T-helper 2 cell treated with Interferon-gamma antibody and Interleukin-4, amounts not matched to agents 5 μg/mL and 100 μg/mL, for 36 hours (primary cell): ENCODE data around the gene DGKH.
"Not testable (repeated sequence)": the region's sequence is repeated elsewhere in the genome, so short reads cannot be mapped to it uniquely, and the experiment has no call there.

ENCODE experiments used
- DNase-seq: peaks from one replicate; pipeline ENCODE4 v3.0.0; 2021; ENCODE audit warnings: low spot score
- H3K27ac Mint-ChIP-seq: one replicate; pipeline ENCODE4 v1.8.0; 2021; ENCODE audit warnings: mild to moderate bottlenecking, mixed read lengths
- H3K27me3 Mint-ChIP-seq: one replicate; pipeline ENCODE4 v1.8.0; 2021; ENCODE audit warnings: low read depth, mixed read lengths
- H3K36me3 Mint-ChIP-seq: one replicate; pipeline ENCODE4 v1.8.0; 2021; ENCODE audit warnings: low read depth, mixed read lengths
- H3K4me1 Mint-ChIP-seq: one replicate; pipeline ENCODE4 v1.8.0; 2021; ENCODE audit warnings: low read depth, mixed read lengths
- H3K4me3 Mint-ChIP-seq: one replicate; pipeline ENCODE4 v1.8.0; 2022; ENCODE audit warnings: mild to moderate bottlenecking, moderate library complexity, mixed read lengths
- H3K9me3 Mint-ChIP-seq: one replicate; pipeline ENCODE4 v1.8.0; 2021; ENCODE audit warnings: mixed read lengths

Gene DGKH

GRCh38 chr13:42155251-42155650 lies 106.8 kb downstream of the DGKH start:
- Mint-ChIP-seq H3K4me1 (peaks cover 3% of the 10 kb centered on the region), H3K9me3 (peaks cover 4% of the 10 kb centered on the region), H3K36me3 (peaks cover 24% of the 10 kb centered on the region), H3K27ac (no peak overlapping the region), H3K27me3 (no peaks in the 10 kb centered on the region), H3K4me3 (no peak overlapping the region)
- DNase-seq: no peak

GRCh38 chr13:42163338-42163737 lies 114.9 kb downstream of the DGKH start:
- H3K36me3 Mint-ChIP-seq: peaks cover 37% of the 10 kb centered on the region
- H3K4me3 Mint-ChIP-seq, H3K27ac Mint-ChIP-seq, H3K9me3 Mint-ChIP-seq, DNase-seq, H3K4me1 Mint-ChIP-seq, H3K27me3 Mint-ChIP-seq: not testable (repeated sequence)

GRCh38 chr13:42163910-42164309 lies 115.5 kb downstream of the DGKH start:
- not testable (repeated sequence) for H3K27me3 Mint-ChIP-seq, H3K9me3 Mint-ChIP-seq, H3K27ac Mint-ChIP-seq, DNase-seq, H3K4me1 Mint-ChIP-seq, H3K4me3 Mint-ChIP-seq
- H3K36me3 Mint-ChIP-seq: peaks cover 38% of the 10 kb centered on the region

GRCh38 chr13:42164557-42165125 lies 116.2 kb downstream of the DGKH start:
- no peaks in the 10 kb centered on the region for H3K9me3 Mint-ChIP-seq
- no peak overlapping the region for H3K27ac Mint-ChIP-seq
- H3K27me3 Mint-ChIP-seq: no peaks in the 10 kb centered on the region
- DNase-seq: no peak
- H3K4me3 Mint-ChIP-seq: no peak overlapping the region
- H3K4me1 Mint-ChIP-seq: no peaks in the 10 kb centered on the region
- peaks cover 44% of the 10 kb centered on the region for H3K36me3 Mint-ChIP-seq

GRCh38 chr13:42168496-42168895 lies 120.0 kb downstream of the DGKH start:
- Mint-ChIP-seq H3K36me3 (peaks cover 32% of the 10 kb centered on the region), H3K4me3 (no peak overlapping the region), H3K27me3 (no peaks in the 10 kb centered on the region), H3K4me1 (no peaks in the 10 kb centered on the region), H3K9me3 (no peaks in the 10 kb centered on the region), H3K27ac (no peak overlapping the region)
- no peak for DNase-seq

GRCh38 chr13:42170029-42170428 lies 121.6 kb downstream of the DGKH start:
- Mint-ChIP-seq H3K27me3 (no peaks in the 10 kb centered on the region), H3K4me1 (no peaks in the 10 kb centered on the region), H3K9me3 (no peaks in the 10 kb centered on the region), H3K36me3 (peaks cover 37% of the 10 kb centered on the region), H3K27ac (no peak overlapping the region), H3K4me3 (no peak overlapping the region)
- no peak for DNase-seq

GRCh38 chr13:42173789-42174343 lies 125.4 kb downstream of the DGKH start:
- Mint-ChIP-seq H3K4me1 (peaks cover 5% of the 10 kb centered on the region), H3K27me3 (no peaks in the 10 kb centered on the region), H3K36me3 (peaks cover 27% of the 10 kb centered on the region), H3K4me3 (no peak overlapping the region), H3K27ac (no peak overlapping the region), H3K9me3 (no peaks in the 10 kb centered on the region)
- DNase-seq: no peak

- H3K9me3 Mint-ChIP-seq: no peaks in the 10 kb centered on the region
- H3K4me1 Mint-ChIP-seq: peaks cover 5% of the 10 kb centered on the region
- no peak for DNase-seq
- H3K36me3 Mint-ChIP-seq: peaks cover 20% of the 10 kb centered on the region
- H3K27me3 Mint-ChIP-seq: no peaks in the 10 kb centered on the region
- H3K27ac Mint-ChIP-seq: no peak overlapping the region
- no peak overlapping the region for H3K4me3 Mint-ChIP-seq
These were observed 126.1 kb downstream of the DGKH start for GRCh38 chr13:42174344-42175162.

GRCh38 chr13:42176294-42176693 lies 127.8 kb downstream of the DGKH start:
- peaks cover 19% of the 10 kb centered on the region for H3K36me3 Mint-ChIP-seq
- no peaks in the 10 kb centered on the region for H3K27me3 Mint-ChIP-seq
- H3K9me3 Mint-ChIP-seq: no peaks in the 10 kb centered on the region
- no peak overlapping the region for H3K4me3 Mint-ChIP-seq
- no peak overlapping the region for H3K27ac Mint-ChIP-seq
- H3K4me1 Mint-ChIP-seq: peaks cover 6% of the 10 kb centered on the region
- DNase-seq: no peak

- H3K27me3 Mint-ChIP-seq: no peaks in the 10 kb centered on the region
- H3K27ac Mint-ChIP-seq: no peak overlapping the region
- peaks cover 22% of the 10 kb centered on the region for H3K36me3 Mint-ChIP-seq
- no peak for DNase-seq
- H3K9me3 Mint-ChIP-seq: no peaks in the 10 kb centered on the region
- peaks cover 7% of the 10 kb centered on the region for H3K4me1 Mint-ChIP-seq
- no peak overlapping the region for H3K4me3 Mint-ChIP-seq
These were observed 128.7 kb downstream of the DGKH start for GRCh38 chr13:42177189-42177588.

GRCh38 chr13:42181381-42181953 lies 133.0 kb downstream of the DGKH start:
- no peaks in the 10 kb centered on the region for H3K27me3 Mint-ChIP-seq
- H3K4me3 Mint-ChIP-seq: no peak overlapping the region
- H3K4me1 Mint-ChIP-seq: peaks cover 6% of the 10 kb centered on the region
- H3K9me3 Mint-ChIP-seq: no peaks in the 10 kb centered on the region
- H3K36me3 Mint-ChIP-seq: peaks cover 10% of the 10 kb centered on the region
- no peak overlapping the region for H3K27ac Mint-ChIP-seq
- DNase-seq: no peak

GRCh38 chr13:42189061-42189460 lies 140.6 kb downstream of the DGKH start:
- Mint-ChIP-seq H3K27me3 (no peaks in the 10 kb centered on the region), H3K4me3 (no peak overlapping the region), H3K9me3 (no peaks in the 10 kb centered on the region), H3K27ac (no peak overlapping the region), H3K4me1 (peaks cover 2% of the 10 kb centered on the region), H3K36me3 (peaks cover 21% of the 10 kb centered on the region)
- no peak for DNase-seq

- H3K36me3 Mint-ChIP-seq: peaks cover 30% of the 10 kb centered on the region
These were observed 142.1 kb downstream of the DGKH start for GRCh38 chr13:42190529-42190928.

GRCh38 chr13:42211704-42212464 lies 163.4 kb downstream of the DGKH start:
- no peak for DNase-seq
- Mint-ChIP-seq H3K36me3 (peaks cover 23% of the 10 kb centered on the region), H3K4me1 (no peaks in the 10 kb centered on the region), H3K4me3 (no peak overlapping the region), H3K27ac (no peak overlapping the region), H3K27me3 (no peaks in the 10 kb centered on the region), H3K9me3 (no peaks in the 10 kb centered on the region)

More at GRCh38 chr13:42190529-42190928, 142.1 kb downstream of the DGKH start:
- no peaks in the 10 kb centered on the region for H3K4me1 Mint-ChIP-seq
- no peak for DNase-seq
- H3K27me3 Mint-ChIP-seq: no peaks in the 10 kb centered on the region
- no peak overlapping the region for H3K4me3 Mint-ChIP-seq
- no peak overlapping the region for H3K27ac Mint-ChIP-seq
- no peaks in the 10 kb centered on the region for H3K9me3 Mint-ChIP-seq
